Colonic mucosa (tissue), 4 donors: ENCODE results near the gene PKMYT1. TPM values are rescaled to one million over a fixed set of nuclear protein-coding genes. Genes with fewer than 3 reads are reported as not detected.
"Not testable (repeated sequence)": the region's sequence is repeated elsewhere in the genome, so short reads cannot be mapped to it uniquely, and the experiment has no call there.

Source experiments
- DNase-seq: peaks from one replicate; pipeline ENCODE4 v3.0.0-alpha.2; 2020
- H3K27ac ChIP-seq: fragments of 200-600 bp; one replicate; pipeline ENCODE4 v1.8.0; 2021
- H3K27me3 ChIP-seq: fragments of 200-600 bp; one replicate; pipeline ENCODE4 v1.8.0; 2021
- H3K36me3 ChIP-seq: fragments of 200-600 bp; one replicate; pipeline ENCODE4 v1.8.0; 2021
- H3K4me1 ChIP-seq: fragments of 200-600 bp; one replicate; pipeline ENCODE4 v1.8.0; 2021; ENCODE audit warnings: mild to moderate bottlenecking
- H3K4me3 ChIP-seq: fragments of 200-600 bp; one replicate; pipeline ENCODE4 v1.8.0; 2021
- H3K9ac ChIP-seq, 2 donors: one replicate each; pipeline ENCODE4 v1.7.0; 2013; ENCODE audit warnings: control low read depth in 2 of 2, low read depth in 2 of 2, low read length in 2 of 2
- H3K9me3 ChIP-seq: fragments of 200-600 bp; one replicate; pipeline ENCODE4 v1.8.0; 2021
- intact Hi-C: fragments of 100-400 bp; cut with DNase I; formaldehyde crosslinking; loops from one replicate; pipeline ENCODE4 v1.14.1; 2022
- total RNA-seq, 2 donors: library from RNA; stranded (reverse); fragmentation: NEBNext Ultra II Directional in 1 of 2; extraction: Animal tissue kit (Norgen Biotek cat#: 25700) in 1 of 2; gene quantifications; one replicate each; pipeline ENCODE4 v1.2.1, GENCODE V29; 2021
- TF ChIP-seq, protein P1 (sequence below): fragments of 200-600 bp; IDR thresholded peaks from one replicate; pipeline ENCODE4 v1.8.0; 2022; ENCODE audit warnings: antibody characterized with exemption, mild to moderate bottlenecking
- donor health status: healthy.
- donor health status: DM: no; HTN: no; CAD: no.
- donor health status: DM: no; HTN: no; CAD: no.

PKMYT1 gene
- total RNA-seq, 2 donors from 2014 or later, result 9.5 to 76.6 TPM

DNA sequence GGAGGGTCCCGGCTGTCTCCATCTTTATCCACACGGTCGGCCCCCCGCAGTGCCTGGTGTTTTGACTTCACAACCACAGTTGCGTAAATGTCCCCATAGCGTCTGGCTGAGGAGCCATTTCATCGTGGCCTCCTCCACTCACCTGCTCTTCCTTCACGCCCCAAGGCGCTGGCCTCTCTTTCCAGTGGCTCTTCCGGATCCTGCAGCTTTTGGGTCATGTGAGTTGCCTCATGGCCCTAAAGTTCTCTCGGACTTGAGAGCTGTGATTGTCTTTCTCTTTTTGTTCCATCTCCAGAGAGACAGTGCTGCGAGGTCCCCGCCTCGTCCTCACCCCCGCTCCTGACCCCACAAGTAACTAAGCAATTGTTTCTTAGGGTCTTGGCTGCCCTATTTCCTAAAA is 45.8 kb downstream of the PKMYT1 start:
- DNase-seq, result no peak
- Histone ChIP-seq H3K9ac (no peak overlapping the region), H3K4me1 (no peaks in the 10 kb centered on the region), H3K36me3 (peaks cover 3% of the 10 kb centered on the region), H3K27me3 (no peaks in the 10 kb centered on the region), H3K4me3 (no peak overlapping the region), H3K9me3 (no peaks in the 10 kb centered on the region), H3K27ac (no peak overlapping the region)
- intact Hi-C loops, result no loop called here
- TF ChIP-seq, protein P1, sequence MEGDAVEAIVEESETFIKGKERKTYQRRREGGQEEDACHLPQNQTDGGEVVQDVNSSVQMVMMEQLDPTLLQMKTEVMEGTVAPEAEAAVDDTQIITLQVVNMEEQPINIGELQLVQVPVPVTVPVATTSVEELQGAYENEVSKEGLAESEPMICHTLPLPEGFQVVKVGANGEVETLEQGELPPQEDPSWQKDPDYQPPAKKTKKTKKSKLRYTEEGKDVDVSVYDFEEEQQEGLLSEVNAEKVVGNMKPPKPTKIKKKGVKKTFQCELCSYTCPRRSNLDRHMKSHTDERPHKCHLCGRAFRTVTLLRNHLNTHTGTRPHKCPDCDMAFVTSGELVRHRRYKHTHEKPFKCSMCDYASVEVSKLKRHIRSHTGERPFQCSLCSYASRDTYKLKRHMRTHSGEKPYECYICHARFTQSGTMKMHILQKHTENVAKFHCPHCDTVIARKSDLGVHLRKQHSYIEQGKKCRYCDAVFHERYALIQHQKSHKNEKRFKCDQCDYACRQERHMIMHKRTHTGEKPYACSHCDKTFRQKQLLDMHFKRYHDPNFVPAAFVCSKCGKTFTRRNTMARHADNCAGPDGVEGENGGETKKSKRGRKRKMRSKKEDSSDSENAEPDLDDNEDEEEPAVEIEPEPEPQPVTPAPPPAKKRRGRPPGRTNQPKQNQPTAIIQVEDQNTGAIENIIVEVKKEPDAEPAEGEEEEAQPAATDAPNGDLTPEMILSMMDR, result no peak

DNA sequence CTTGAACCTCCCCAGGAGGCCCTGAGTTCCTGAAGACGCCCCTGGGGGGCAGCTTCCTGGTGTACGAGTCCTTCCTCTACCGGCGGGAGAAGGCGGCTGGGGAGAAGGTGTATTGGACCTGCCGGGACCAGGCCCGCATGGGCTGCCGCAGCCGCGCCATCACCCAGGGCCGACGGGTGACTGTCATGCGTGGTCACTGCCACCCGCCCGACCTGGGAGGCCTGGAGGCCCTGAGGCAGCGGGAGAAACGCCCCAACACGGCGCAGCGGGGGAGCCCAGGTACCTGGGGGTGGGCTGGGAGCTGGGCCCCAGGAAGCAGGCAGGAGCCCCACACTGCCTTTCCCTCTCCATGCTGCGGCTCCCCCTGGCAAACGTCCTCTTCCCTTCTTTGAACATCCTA is 46.5 kb downstream of the PKMYT1 start:
- TF ChIP-seq, protein P1, result no peak
- no peaks in the 10 kb centered on the region for H3K4me1 ChIP-seq
- intact Hi-C loops, result no loop called here
- no peaks in the 10 kb centered on the region for H3K9me3 ChIP-seq
- peaks cover 3% of the 10 kb centered on the region for H3K36me3 ChIP-seq
- H3K9ac ChIP-seq, result no peak overlapping the region
- no peak overlapping the region for H3K27ac ChIP-seq
- H3K4me3 ChIP-seq, result no peak overlapping the region
- DNase-seq, result no peak
- no peaks in the 10 kb centered on the region for H3K27me3 ChIP-seq

DNA sequence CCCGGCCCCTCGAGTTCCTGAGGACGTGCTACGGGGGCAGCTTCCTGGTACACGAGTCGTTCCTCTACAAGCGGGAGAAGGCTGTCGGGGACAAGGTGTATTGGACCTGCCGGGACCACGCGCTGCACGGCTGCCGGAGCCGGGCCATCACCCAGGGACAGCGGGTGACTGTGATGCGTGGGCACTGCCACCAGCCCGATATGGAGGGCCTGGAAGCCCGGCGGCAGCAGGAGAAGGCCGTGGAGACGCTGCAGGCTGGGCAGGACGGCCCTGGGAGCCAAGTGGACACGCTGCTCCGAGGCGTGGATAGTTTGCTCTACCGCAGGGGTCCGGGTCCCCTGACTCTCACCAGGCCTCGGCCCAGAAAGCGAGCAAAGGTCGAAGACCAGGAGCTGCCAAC is 47.1 kb downstream of the PKMYT1 start:
- H3K36me3 ChIP-seq, result peaks cover 3% of the 10 kb centered on the region

DNA sequence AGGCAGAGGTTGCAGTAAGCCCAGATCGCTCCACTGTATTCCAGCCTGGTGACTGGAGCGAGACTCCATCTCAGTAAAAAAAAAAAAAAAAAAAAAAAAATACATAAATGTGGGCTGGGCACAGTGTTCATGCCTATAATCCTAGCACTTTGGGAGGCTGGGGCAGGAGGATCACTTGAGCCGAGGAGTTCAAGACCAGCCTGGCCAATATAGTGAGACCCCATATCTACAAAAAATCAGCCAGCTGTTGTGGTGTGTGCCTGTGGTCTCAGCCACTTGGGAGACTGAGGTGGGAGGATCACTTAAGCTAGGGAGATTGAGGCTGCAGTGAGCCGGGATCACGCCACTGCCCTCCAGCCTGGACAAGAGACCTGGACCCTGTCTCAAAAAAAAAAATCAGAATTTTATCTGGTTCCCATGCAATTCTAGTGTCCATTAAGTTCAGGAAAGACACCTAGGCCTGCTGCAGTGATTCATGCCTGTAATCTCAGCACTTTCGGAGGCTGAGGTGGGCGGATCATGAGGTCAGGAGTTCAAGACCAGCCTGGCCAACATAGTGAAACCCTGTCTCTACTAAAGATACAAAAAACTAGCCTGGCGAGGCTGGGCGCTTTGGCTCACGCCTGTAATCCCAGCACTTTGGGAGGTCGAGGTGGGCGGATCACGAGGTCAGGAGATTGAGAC is 48.9 kb downstream of the PKMYT1 start:
- H3K9ac ChIP-seq, H3K27me3 ChIP-seq, H3K36me3 ChIP-seq, H3K4me3 ChIP-seq, intact Hi-C loops, H3K9me3 ChIP-seq, H3K4me1 ChIP-seq, DNase-seq, H3K27ac ChIP-seq: not testable (repeated sequence)

More for the DNA sequence above, 47.1 kb downstream of the PKMYT1 start:
- no peak for DNase-seq
- Histone ChIP-seq H3K27ac (no peak overlapping the region), H3K27me3 (no peaks in the 10 kb centered on the region), H3K4me3 (no peak overlapping the region), H3K4me1 (no peaks in the 10 kb centered on the region), H3K9ac (no peak overlapping the region), H3K9me3 (no peaks in the 10 kb centered on the region)
- TF ChIP-seq, protein P1, result no peak
- intact Hi-C loops, result no loop called here

DNA sequence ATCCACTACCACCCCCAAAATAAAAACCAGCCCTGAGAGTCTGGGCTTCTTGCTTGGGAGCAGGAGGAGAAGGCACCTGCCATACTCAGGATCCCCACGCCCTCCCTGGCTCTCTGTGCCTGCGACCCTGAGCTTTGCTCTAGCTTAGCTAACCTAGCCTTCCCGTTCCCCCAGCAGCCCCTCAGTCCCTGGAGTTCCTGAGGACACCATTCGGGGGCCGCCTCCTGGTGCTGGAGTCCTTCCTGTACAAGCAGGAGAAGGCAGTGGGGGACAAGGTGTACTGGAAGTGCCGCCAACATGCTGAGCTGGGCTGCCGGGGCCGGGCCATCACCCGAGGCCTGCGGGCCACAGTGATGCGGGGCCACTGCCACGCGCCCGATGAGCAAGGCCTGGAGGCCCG is 50.0 kb downstream of the PKMYT1 start:
- Histone ChIP-seq H3K36me3 (no peaks in the 10 kb centered on the region), H3K27me3 (no peaks in the 10 kb centered on the region), H3K4me3 (no peak overlapping the region), H3K9me3 (no peaks in the 10 kb centered on the region), H3K27ac (no peak overlapping the region), H3K9ac (no peak overlapping the region), H3K4me1 (peaks cover 3% of the 10 kb centered on the region)
- intact Hi-C loops, result no loop called here
- TF ChIP-seq, protein P1, result no peak
- no peak for DNase-seq

DNA sequence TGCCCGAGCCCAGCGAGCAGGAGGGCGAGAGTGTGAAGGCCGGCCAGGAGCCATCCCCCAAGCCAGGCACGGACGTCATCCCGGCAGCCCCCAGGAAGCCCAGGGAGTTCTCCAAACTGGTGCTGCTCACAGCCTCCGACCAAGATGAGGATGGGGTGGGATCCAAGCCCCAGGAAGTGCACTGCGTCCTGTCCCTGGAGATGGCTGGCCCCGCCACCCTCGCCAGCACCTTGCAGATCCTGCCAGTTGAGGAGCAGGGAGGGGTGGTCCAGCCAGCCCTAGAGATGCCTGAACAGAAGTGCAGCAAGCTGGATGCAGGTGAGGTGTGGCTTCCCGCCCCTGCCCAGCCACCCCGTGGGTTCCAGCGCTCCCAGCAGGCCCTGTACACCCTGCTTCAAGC is 50.6 kb downstream of the PKMYT1 start:
- Histone ChIP-seq H3K27ac (no peak overlapping the region), H3K9me3 (no peaks in the 10 kb centered on the region), H3K9ac (no peak overlapping the region), H3K36me3 (no peaks in the 10 kb centered on the region), H3K27me3 (no peaks in the 10 kb centered on the region), H3K4me1 (peaks cover 3% of the 10 kb centered on the region), H3K4me3 (no peak overlapping the region)
- intact Hi-C loops, result no loop called here
- TF ChIP-seq, protein P1, result no peak
- DNase-seq, result no peak
